Stimulated activated CD4-positive, alpha-beta T cell treated with anti-CD3 and anti-CD28 coated beads, Interleukin-1b, Interleukin-23, amount 100 ng/mL, for 48 hours (primary cell): ENCODE measurements around the gene TENT5A.

ENCODE experiments used
- DNase-seq: peaks from one replicate; pipeline ENCODE4 v3.0.0-alpha.2; 2020

TENT5A gene

GRCh38 chr6:81700414-81700813 is 52.1 kb downstream of the TENT5A start:
- no peak for DNase-seq

GRCh38 chr6:81697559-81697958 is 54.9 kb downstream of the TENT5A start:
- no peak for DNase-seq

GRCh38 chr6:81696524-81696923 is 56.0 kb downstream of the TENT5A start:
- no peak for DNase-seq
